Raji (cell line): Measurements from ENCODE around the gene ATP8B3.

ENCODE experiments used
- POLR2A ChIP-seq: IDR thresholded peaks from 2 replicates; pipeline ENCODE4 v1.6.1; 2011; ENCODE audit warnings: low read depth, low read length, control low read depth; ENCODE audit not compliant: insufficient read depth

ATP8B3 gene

DNA sequence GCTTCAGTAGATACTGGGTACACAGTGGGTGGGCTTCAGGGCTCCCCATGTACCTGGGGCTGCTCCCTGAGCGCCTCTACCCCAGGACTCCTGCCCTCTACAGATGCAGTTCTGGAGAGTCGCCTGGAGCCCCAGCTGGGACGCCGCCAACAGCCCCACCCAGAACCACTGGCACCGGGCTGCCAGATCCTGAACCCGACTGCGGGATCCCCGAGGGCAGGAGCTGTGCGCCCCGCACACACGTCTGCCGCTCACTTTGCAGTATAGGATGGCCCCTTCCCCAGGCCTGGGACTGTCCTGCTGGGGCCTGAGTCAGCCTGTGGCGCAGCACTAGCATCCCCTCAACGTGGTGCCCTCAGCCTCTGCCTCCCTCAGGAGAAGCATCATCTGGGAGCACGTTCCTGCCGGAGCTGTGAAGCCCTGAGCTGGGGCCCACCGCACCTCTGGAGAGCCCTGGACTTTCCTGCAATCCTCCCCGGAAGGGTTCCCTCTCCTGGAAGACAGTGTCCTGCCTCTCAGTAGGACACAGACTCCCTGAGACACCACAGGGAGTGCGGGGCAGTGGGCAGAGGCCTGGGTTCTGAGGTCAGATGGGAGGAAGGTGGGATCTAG lies 32.5 kb upstream of the ATP8B3 start:
- no peak for TF ChIP-seq POLR2A

DNA sequence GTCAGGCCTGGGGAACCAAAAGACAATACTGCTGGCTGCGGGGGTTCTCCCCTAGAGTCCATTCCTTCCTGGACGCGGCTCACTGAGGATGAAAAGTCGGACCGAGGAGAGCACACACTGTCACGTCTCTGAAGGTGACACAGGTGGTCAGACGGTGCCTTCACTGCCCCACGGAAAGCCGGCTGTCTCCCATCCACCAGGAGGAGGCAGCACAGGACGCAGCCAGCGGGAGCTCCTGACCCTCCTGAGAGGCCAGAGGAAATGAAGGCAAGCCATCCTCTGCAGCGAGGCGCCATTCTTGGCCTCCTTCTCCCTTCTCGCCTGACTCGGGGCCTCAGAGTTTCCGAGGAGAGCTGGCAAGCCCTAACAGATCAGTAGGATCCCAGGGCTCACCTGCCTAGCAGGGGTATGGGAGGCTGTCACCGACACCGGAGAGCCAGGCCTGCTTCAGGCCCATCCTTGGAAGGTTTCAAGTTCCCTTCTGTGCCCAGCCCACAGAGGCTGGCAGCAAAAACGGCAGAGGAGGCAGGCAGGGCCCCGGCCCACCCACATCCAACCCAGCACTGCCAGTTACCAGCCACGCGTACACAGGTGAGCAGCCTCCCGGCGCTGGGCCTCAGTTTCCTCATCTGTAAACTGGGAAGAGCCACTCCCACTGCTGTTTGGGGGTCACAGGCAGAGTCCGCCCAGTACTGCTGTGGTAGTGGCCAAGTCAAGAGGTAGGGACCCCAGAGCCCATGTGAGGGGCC lies 31.7 kb upstream of the ATP8B3 start:
- TF ChIP-seq POLR2A, result no peak

DNA sequence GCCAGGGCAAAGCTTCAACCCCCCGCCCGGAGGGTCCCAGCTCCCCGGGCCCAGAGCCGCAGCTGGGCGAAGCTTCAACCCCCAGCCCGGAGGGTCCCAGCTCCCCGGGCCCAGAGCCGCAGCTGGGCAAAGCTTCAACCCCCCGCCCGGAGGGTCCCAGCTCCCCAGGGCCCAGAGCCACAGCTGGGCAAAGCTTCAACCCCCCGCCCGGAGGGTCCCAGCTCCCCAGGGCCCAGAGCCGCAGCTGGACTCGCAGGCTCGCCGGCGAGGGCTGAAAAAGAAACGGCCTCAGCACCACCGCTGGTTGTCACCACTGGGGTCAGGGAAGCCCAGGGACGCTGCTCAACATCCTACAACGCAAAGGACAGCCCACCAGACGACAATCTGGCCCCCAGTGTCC lies 31.0 kb upstream of the ATP8B3 start:
- no peak for TF ChIP-seq POLR2A

DNA sequence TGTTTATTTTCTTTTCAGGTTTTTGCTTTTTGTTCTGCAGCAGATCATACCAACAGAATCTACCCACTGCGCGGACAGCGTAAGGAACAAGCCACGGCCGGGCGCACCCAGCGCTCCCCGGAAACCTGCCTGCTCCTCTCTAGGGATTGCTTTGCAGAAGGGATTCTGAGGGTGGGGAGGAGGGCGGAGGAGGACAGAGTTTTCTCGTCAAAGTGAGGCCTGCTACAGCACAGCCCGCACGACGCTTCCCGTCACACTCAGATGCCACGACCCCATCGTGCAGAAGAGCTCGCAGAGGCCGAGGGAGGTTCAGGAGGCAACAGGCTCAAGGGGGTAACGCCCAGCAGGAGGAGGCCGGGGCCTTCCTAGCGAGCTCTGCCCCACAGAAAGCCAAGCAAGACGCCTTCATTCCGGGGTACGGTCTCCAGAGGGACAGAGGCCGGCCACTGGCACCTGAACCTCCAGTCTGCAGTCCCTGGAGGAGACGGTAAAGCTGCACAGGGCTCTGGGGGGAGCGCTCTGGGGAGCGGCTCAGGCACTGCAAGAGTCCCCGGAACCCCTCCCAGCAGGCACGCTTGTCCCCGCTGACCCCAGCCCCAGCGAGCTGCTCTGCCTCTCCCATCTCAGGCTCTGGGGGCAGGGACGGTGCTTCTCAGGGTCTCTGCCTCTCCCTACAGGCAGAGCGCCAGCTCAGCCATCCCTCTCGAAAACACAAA lies 29.3 kb upstream of the ATP8B3 start:
- no peak for TF ChIP-seq POLR2A

DNA sequence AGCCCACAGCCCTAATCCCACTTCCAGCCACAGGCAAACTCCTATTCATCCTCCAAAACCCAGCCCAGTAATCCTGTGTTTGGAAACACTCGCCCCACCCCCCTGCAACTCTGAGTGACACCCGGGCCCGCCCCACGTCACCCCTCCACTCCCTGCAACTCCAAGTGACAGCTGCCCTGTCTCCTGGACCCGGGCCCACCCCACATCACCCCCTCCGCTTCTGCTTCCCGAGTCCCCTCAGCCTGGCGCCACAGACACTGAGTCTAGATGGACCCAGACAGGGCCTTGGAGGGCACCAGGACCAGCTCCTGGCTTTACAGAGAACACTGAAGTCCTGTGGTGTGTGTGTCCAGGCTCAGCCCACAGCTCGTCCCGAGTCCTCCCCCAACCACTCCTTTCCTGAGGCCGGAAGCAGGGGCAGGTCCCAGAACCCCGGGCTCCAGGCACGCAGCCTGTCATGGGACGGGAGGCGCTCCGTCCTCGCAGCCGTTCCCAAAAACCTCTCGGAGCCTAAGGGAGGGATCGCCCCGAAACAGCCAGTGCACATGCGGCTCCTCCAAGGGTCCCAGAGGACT lies 28.6 kb upstream of the ATP8B3 start:
- no peak for TF ChIP-seq POLR2A

DNA sequence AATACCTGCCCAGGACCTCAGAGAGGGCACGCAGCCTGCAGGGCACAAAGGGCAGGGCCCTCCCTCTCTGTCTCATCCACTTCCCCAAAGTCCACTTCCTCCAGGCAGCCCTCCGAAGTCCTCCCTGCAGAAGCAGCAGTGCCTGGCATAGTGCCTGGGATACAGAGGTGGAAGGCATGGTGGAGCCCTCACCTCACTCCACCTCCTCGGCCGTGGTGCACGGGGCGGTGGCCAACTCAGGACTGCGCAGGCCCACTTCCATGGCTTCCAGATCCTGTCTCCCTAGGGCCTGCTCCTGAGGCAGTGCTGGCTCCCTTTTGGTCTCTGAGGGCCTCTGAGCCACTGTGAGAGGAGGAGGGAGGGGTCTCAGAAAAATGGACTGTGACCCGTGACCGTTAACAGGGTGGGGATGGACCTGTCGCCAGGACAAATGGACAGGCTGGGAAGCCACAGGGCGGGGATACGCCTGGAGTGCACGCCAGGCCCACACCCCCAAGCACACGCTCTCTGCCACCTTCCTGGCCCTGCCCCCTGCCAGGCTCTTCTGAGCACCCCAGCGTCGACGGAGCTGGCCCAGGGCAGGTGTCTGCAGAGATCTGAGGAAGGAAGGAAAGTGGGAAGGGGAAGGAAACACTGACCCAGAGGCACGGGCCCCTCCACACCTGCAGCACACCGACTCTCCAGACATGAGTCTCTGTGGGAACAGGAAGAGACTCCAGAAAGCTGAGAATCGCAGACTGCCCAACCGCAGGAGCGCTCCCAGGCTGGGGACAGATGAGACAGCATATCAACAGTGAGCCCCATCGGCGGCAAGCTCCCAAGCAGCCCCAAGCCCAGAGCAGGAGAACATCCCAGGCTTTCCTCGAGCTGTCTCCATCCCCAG lies 27.8 kb upstream of the ATP8B3 start:
- no peak for TF ChIP-seq POLR2A

GRCh38 chr19:1837625-1838105 lies 25.6 kb upstream of the ATP8B3 start:
- TF ChIP-seq POLR2A, result no peak

GRCh38 chr19:1837222-1837565 lies 25.1 kb upstream of the ATP8B3 start:
- no peak for TF ChIP-seq POLR2A

DNA sequence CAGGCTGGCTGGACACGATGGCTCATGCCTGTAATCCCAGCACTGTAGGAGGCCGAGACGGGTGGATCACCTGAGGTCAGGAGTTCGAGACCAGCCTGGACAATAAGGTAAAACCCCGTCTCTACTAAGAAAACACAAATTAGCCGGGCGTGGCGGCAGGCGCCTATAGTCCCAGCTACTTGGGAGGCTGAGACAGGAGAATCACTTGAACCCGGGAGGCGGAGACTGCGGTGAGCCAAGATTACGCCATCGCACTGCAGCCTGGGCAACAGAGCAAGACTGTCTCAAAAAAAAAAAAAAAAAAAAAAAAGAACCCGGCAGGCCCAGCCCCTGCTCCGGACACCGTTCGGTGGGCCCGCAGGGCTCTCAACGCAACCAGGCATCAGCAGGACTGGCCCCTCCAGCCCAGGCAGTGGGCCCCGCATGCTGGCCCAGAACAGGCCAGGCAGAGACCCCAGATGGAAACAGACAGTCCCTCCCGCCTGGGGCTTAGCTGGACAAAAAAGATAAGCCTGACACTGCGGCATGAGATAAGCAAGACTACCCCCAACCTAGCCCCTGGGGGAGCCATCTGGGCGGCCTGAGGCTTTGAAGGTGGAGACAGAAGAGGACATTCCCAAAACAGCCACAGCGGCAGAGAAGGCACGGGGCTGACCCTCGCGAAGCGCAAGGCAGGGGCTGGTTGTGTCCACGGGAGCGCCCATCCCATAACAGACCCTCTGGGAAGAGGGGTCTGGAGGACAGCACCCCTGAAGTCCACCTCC lies 24.6 kb upstream of the ATP8B3 start:
- no peak for TF ChIP-seq POLR2A

DNA sequence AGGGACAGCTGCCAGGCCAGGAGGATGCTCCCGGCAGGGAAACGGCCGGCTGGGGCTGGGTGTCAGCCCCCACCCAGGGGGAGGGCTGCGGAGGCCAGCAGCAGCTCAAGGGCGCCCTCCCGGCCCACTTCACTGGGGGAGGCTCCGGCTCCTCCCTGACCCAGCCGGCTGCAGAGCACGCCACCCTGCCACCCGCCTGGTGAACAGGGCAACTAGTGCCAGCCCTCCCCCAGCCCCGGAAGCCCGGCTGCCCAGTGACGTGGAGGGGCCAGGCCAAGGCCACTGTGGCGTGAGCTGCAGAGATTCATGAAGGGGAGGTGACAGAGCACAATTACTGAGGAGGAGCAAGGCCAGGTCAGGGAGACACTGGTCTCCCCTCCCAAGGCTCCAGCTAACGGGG lies 21.5 kb upstream of the ATP8B3 start:
- TF ChIP-seq POLR2A, result no peak

- no peak for TF ChIP-seq POLR2A
These were observed 20.1 kb upstream of the ATP8B3 start for GRCh38 chr19:1832046-1832663.

DNA sequence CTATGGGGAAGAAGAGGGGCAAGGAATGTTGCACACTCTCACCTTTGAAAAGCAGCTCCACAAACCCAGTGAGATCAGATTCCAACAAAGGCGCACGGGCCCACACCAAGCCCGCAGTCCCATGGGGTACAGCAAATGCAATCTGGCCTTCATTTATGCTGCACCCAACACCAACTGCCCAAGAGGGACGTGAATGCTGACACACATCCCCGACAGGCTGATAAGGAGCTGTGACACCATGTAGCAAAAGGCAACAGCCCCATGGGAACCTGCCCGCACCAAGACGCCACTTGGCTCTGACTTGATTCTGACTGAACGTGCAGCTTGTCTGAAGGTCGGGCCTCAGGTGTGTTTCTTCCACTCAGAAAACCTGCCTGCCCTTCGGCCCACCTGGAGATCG lies 18.9 kb upstream of the ATP8B3 start:
- TF ChIP-seq POLR2A, result no peak

DNA sequence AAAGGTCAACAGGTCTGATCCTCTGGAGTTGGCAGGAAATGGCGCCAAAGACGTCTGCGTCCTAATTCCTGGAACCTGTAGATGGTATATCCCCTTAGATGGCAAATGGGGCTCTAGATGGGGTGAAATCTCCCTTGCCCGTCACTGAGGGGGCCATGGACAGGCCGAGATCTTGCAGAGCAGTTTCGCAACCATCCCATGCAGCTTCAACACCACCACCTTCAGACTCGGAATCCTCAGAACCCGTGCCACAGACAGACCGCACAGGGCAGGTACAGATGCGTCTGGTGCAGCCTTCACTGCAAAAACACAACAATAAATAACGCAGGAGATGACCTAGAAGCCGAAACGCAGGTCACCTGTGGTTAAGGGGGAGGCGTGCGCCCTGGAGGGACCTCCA lies 18.5 kb upstream of the ATP8B3 start:
- no peak for TF ChIP-seq POLR2A

DNA sequence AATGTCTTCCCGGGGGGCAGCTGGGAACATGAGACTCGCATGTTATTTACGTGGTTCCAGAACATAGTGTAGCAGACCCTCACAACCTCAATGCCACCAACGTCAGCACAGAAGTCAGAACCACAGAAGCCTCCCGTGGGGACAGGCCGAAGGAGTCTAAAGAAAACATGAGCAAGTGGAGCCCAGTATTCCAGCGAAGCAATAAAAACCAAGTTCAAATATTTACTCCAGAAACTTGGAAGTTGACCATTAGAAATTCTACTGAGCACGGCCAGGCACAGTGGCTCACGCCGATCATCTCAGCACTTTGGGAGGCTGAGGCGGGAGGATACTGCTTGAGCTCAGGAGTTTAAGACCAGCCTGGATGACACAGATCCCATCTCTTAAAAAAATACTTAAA lies 17.9 kb upstream of the ATP8B3 start:
- TF ChIP-seq POLR2A, result no peak
